ENCODE measurements around the gene MED17. TPM values are rescaled to one million over a fixed set of nuclear protein-coding genes. Genes with fewer than 3 reads are reported as not detected.

MED17 gene
- total RNA-seq, 1 donor from 2014 or later = 40.0 TPM

GRCh38 chr11:93775289-93775688 is 8.8 kb upstream of the MED17 start:
- Mint-ChIP-seq H3K27me3 (ENCODE audit: low read depth, unreplicated experiment) (no peaks in the 10 kb centered on the region), H3K36me3 (ENCODE audit: low read depth, unreplicated experiment) (peaks cover 12% of the 10 kb centered on the region), H3K9me3 (ENCODE audit: unreplicated experiment) (peaks cover 3% of the 10 kb centered on the region), H3K4me1 (ENCODE audit: low read depth, unreplicated experiment) (no peaks in the 10 kb centered on the region), H3K4me3 (ENCODE audit: unreplicated experiment) (no peak overlapping the region), H3K27ac (ENCODE audit: unreplicated experiment) (no peak overlapping the region)
- H3K27ac ChIP-seq (ENCODE audit: low read depth, low read length) = no peak overlapping the region
- H3K27me3 ChIP-seq (ENCODE audit: insufficient read depth, low read length) = no peaks in the 10 kb centered on the region
- H3K4me1 ChIP-seq (ENCODE audit: insufficient read depth, low read length) = no peaks in the 10 kb centered on the region
- TF ChIP-seq EZH2 (IDR thresholded peaks at IDR 0.05; ENCODE audit: insufficient read depth, low read length) (no peak), CTCF (IDR thresholded peaks at IDR 0.05; ENCODE audit: insufficient read depth, low read depth, low read length) (peak; percentile 19)
- DNase-seq (ENCODE audit: low read depth) (no peak), FAIRE-seq (no peak)
- no peaks in the 10 kb centered on the region for H4K20me1 ChIP-seq (ENCODE audit: insufficient read depth, low read length)
- H3K36me3 ChIP-seq (ENCODE audit: insufficient read depth, low read length) = no peaks in the 10 kb centered on the region
- H3K4me3 ChIP-seq (ENCODE audit: insufficient read depth, low read depth, low read length) = no peak overlapping the region
- H3K4me2 ChIP-seq (ENCODE audit: low read length) = no peak overlapping the region
- H2AFZ ChIP-seq (ENCODE audit: low read depth, low read length) = no peak overlapping the region
- H3K9ac ChIP-seq (ENCODE audit: low read length) = no peak overlapping the region
- no peaks in the 10 kb centered on the region for H3K79me2 ChIP-seq (ENCODE audit: insufficient read depth, low read length)
- H3K9me3 ChIP-seq (ENCODE audit: insufficient read depth, low read depth, low read length) = no peaks in the 10 kb centered on the region

- Histone ChIP-seq H3K27me3 (ENCODE audit: insufficient read depth, low read length) (no peaks in the 10 kb centered on the region), H3K27ac (ENCODE audit: low read depth, low read length) (no peak overlapping the region), H3K9ac (ENCODE audit: low read length) (peak overlapping the region; percentile 99), H3K36me3 (ENCODE audit: insufficient read depth, low read length) (no peaks in the 10 kb centered on the region), H2AFZ (ENCODE audit: low read depth, low read length) (peak overlapping the region; percentile 92), H3K4me1 (ENCODE audit: insufficient read depth, low read length) (peaks cover 15% of the 10 kb centered on the region), H4K20me1 (ENCODE audit: insufficient read depth, low read length) (peaks cover 32% of the 10 kb centered on the region), H3K4me3 (ENCODE audit: insufficient read depth, low read depth, low read length) (peak overlapping the region; percentile 98), H3K9me3 (ENCODE audit: insufficient read depth, low read depth, low read length) (no peaks in the 10 kb centered on the region), H3K79me2 (ENCODE audit: insufficient read depth, low read length) (peaks cover 43% of the 10 kb centered on the region), H3K4me2 (ENCODE audit: low read length) (peak overlapping the region; percentile 89)
- DNase-seq (ENCODE audit: low read depth) = no peak
- Mint-ChIP-seq H3K4me3 (ENCODE audit: unreplicated experiment) (peak overlapping the region; percentile 99), H3K9me3 (ENCODE audit: unreplicated experiment) (no peaks in the 10 kb centered on the region), H3K4me1 (ENCODE audit: low read depth, unreplicated experiment) (peaks cover 22% of the 10 kb centered on the region), H3K27me3 (ENCODE audit: low read depth, unreplicated experiment) (no peaks in the 10 kb centered on the region), H3K36me3 (ENCODE audit: low read depth, unreplicated experiment) (peaks cover 10% of the 10 kb centered on the region), H3K27ac (ENCODE audit: unreplicated experiment) (no peak overlapping the region)
- FAIRE-seq = no peak
- TF ChIP-seq CTCF (IDR thresholded peaks at IDR 0.05; ENCODE audit: insufficient read depth, low read depth, low read length) (no peak), EZH2 (IDR thresholded peaks at IDR 0.05; ENCODE audit: insufficient read depth, low read length) (no peak)
These were observed 720 bp upstream of the MED17 start for GRCh38 chr11:93783362-93783761.

GRCh38 chr11:93783765-93784144 is 327 bp upstream of the MED17 start:
- FAIRE-seq (no peak), DNase-seq (ENCODE audit: low read depth) (no peak)
- peak overlapping the region; percentile 89 for H3K4me2 ChIP-seq (ENCODE audit: low read length)
- no peaks in the 10 kb centered on the region for H3K27me3 ChIP-seq (ENCODE audit: insufficient read depth, low read length)
- peak overlapping the region; percentile 80 for H3K27ac Mint-ChIP-seq (ENCODE audit: unreplicated experiment)
- no peaks in the 10 kb centered on the region for H3K27me3 Mint-ChIP-seq (ENCODE audit: low read depth, unreplicated experiment)
- H3K79me2 ChIP-seq (ENCODE audit: insufficient read depth, low read length) = peaks cover 47% of the 10 kb centered on the region
- H2AFZ ChIP-seq (ENCODE audit: low read depth, low read length) = peak overlapping the region; percentile 92
- peak overlapping the region; percentile 99 for H3K9ac ChIP-seq (ENCODE audit: low read length)
- H3K4me3 ChIP-seq (ENCODE audit: insufficient read depth, low read depth, low read length) = peak overlapping the region; percentile 98
- peaks cover 22% of the 10 kb centered on the region for H3K4me1 Mint-ChIP-seq (ENCODE audit: low read depth, unreplicated experiment)
- peaks cover 15% of the 10 kb centered on the region for H3K4me1 ChIP-seq (ENCODE audit: insufficient read depth, low read length)
- H4K20me1 ChIP-seq (ENCODE audit: insufficient read depth, low read length) = peaks cover 34% of the 10 kb centered on the region
- H3K4me3 Mint-ChIP-seq (ENCODE audit: unreplicated experiment) = peak overlapping the region; percentile 99
- H3K36me3 Mint-ChIP-seq (ENCODE audit: low read depth, unreplicated experiment) = peaks cover 11% of the 10 kb centered on the region
- H3K9me3 ChIP-seq (ENCODE audit: insufficient read depth, low read depth, low read length) = no peaks in the 10 kb centered on the region
- peaks cover 2% of the 10 kb centered on the region for H3K36me3 ChIP-seq (ENCODE audit: insufficient read depth, low read length)
- peak overlapping the region; percentile 98 for H3K27ac ChIP-seq (ENCODE audit: low read depth, low read length)
- TF ChIP-seq CTCF (IDR thresholded peaks at IDR 0.05; ENCODE audit: insufficient read depth, low read depth, low read length) (no peak), EZH2 (IDR thresholded peaks at IDR 0.05; ENCODE audit: insufficient read depth, low read length) (no peak)
- H3K9me3 Mint-ChIP-seq (ENCODE audit: unreplicated experiment) = no peaks in the 10 kb centered on the region

Measured in astrocyte (in vitro differentiated cells and primary cell).